GM19023 (cell line): ENCODE measurements around the gene ALS2CL.

ENCODE experiments used
- ATAC-seq: cut with Tn5 transposase; IDR thresholded peaks from one replicate; pipeline ENCODE4 v1.9.1; 2021; ENCODE audit warnings: mild to moderate bottlenecking, moderate library complexity; ENCODE audit not compliant: unreplicated experiment

Gene ALS2CL

GRCh38 chr3:46680298-46680826 lies 13.1 kb downstream of the ALS2CL start:
- ATAC-seq, result no peak

GRCh38 chr3:46679681-46680080 lies 13.8 kb downstream of the ALS2CL start:
- no peak for ATAC-seq

GRCh38 chr3:46678280-46678679 lies 15.2 kb downstream of the ALS2CL start:
- no peak for ATAC-seq

DNA sequence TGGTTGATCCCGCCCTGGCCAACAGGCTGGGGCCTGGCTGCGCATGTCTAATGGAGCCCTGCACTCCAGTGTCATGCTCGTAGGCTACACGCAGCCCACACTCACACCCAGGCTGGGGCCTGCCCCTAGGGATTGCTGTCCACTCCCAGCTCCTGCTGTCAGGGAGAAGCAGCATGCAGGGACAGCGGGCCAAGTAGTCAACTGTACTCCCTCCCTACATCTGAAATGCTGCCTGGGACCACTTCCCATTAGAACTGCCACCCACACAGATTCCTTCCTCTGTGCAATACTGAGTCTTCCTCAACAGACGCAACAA lies 16.1 kb downstream of the ALS2CL start:
- no peak for ATAC-seq

DNA sequence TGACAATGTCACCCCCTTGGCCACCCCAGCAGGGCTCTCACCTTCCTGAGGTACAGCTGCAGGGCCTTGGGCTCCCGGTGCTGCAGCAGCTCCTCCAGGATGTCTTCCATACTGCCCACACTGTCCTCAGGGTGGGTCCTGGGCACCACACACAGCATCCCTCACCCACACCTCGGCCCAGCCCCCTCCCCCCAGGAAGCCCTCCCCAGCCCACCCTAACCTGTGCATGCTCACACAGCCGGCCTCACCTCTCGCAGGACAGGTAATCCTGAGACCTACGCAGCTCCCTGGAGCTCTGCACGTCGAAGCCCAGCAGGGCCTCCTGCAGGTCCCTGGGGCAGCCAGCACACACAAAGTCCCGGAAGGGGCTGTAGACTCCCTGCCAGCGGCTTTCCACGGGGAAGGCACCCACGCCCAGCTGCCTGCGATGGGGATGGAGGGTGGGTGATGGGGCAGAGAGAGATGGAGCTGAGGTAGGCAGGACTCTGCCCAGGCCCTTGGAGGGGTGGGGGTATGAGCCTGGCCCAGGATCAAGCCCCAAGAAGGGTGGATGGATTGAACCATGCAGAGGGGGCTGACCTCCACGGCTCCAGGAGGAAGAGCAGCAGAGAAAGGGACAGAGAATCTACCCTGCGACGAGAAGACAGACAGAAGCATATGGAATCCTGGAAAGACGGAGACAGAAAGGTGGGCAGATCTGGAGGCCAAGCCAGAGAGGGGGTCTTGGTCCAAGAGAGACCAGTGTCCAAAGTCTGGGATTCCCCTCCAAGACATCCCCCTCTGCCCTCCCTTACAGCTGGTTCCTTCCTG lies 16.7 kb downstream of the ALS2CL start:
- no peak for ATAC-seq

DNA sequence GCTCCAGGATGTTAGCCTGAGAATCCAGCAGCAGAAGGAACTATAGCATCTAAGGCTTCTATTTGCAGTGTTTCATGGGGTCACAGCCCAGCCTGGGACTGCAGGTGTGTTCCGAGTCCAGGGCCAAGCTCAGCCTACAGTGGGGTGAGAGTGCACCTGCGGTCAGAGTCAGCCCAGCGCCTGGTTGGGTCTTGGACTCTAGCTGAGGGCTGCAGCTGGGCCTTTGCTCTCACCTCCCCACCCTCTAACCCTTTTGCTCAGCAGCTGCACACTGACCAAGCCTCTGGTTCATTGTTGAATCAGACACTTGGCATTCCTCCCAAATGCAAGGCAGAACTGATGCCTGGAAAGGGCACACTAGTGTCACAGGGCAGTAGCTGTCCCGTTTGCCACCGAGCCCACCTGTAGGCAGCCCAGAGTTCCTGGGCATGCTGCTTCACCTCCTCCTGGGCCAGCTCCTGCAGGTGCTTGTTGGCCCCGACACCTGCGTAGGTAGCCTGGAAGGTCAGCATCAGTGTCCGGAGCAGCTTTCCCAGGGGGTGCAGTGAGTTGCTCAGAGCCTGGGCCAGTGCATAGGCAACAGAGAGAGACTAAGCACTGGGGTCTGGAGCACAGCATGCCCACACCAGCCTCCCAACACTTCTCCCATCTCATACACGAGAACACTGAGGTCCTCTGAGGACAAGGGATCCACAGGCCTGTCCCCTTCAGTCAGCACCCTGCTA lies 17.5 kb downstream of the ALS2CL start:
- ATAC-seq, result no peak

GRCh38 chr3:46675426-46675825 lies 18.1 kb downstream of the ALS2CL start:
- no peak for ATAC-seq

GRCh38 chr3:46674031-46674845 lies 19.2 kb downstream of the ALS2CL start:
- ATAC-seq, result no peak

DNA sequence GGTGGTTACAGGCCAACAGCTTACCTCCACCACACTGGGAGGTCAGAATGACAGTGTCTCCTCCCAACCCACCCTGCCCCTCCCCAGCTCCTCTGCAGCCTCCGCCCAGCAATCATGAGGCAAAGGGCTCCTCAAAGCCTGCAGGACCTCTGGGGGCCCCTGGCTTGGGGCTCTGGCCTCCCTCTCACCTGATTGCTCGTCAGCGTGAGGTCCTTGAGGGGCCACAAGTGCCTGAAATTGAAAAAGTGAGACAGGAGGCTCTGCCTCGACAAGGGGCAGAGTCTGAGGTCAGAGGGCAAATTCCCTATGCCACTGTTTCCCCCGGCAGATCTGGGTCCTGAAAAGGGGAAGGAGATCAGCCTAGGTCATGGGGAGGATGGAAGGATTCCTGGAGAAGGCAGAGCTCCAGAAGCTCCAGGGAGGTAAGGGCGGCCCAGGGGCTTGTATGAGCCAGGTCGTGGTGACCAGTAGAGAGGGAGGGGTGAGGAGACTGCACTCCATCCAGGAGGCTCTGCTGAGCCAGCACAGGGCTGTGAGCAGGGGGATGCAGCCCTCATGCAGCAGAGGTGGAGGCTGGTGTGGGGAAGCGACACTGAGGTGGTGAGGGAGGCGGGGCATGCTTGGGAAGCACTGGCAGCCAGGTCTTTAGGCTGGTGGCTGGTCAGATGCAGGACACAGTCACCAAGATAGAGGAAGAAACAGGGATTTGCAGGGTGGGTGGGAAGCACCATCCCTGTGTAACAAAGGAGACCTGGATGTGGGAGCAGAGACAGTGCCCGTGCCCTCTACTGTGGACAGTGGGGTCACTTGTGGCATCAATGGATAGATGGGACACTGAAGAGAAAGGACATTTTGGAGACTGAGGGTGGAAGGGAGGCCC lies 20.1 kb downstream of the ALS2CL start:
- no peak for ATAC-seq

DNA sequence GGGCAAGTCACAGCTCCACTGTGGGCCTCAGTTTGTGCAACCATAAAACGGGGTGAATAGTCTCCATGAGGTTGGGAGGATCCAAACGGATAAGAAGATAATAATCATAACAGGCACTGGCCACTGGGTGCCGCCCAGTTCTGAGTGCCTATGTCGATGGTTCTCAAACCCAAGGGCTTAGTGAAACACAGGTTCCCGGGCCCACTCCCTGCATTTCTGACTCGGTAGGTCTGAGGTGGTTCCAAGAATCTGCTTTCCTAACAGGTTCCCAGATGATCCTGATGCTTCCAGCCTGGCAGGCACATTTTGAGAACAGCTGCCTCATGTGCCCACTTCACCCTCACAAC lies 21.2 kb downstream of the ALS2CL start:
- no peak for ATAC-seq

- no peak for ATAC-seq
Measured at GRCh38 chr3:46671541-46672348, 21.7 kb downstream of the ALS2CL start.

GRCh38 chr3:46670891-46671427 lies 22.5 kb downstream of the ALS2CL start:
- ATAC-seq, result no peak

- no peak for ATAC-seq
Measured at GRCh38 chr3:46670000-46670890, 23.2 kb downstream of the ALS2CL start.

DNA sequence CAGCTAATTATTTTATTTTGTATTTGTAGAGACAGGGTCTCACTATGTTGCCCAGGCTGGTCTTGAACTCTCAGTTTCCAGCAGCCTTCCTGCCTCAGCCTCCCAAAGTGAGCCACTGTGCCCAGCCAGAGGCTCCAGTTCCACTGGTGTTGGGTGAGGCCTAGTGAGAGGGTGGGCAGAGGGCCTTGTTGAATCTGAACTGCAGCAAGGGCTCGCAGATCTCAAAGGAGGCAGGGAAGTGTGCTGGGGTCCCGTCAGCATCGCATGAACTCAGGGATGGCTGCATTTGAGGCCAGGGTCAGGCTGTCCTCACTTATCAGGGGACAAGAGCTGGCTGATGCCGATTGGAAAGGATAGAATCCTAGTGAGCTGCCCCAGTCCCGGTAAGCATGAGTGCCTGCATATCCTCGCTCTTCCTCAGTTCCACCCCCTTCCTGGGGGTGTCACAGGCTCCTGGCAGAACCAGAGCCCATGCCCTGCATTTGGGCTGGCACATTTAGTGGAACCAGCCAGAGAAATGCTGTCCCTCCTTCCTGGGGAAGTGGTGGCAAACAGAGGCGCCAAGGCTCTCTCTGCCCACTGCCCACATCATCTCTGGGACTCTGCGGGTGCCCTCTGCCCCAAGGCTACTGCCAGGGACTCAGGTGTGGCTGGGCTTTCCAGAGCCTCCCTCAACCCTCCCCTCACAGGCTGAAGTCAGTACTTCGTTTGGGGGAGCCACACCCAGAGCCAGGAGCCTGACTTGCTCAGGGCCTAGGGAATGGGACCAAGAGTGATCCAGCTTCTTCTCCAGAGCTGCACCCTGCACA lies 24.1 kb downstream of the ALS2CL start:
- ATAC-seq, result no peak

- no peak for ATAC-seq
Measured at GRCh38 chr3:46668591-46668990, 24.9 kb downstream of the ALS2CL start.

DNA sequence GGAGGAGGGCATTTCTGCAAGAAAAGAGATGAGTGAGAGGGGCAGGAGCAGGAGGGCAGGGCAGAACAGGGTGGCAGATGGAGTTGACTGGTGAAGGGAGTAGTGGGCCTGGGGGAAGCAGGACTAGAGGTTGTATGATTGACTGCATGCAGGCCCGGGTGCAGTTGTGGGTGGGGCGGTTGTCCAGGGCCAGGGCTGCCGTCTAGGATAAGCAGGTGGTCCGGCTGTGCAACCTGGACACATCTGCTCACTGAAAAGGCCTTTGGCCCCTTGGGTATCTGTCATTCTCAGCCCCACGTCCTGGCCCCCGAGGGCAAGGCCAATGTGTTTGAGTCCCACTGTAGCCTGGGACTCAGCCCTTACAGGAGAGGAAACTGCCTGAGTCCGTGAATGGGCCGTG lies 25.4 kb downstream of the ALS2CL start:
- ATAC-seq, result no peak

DNA sequence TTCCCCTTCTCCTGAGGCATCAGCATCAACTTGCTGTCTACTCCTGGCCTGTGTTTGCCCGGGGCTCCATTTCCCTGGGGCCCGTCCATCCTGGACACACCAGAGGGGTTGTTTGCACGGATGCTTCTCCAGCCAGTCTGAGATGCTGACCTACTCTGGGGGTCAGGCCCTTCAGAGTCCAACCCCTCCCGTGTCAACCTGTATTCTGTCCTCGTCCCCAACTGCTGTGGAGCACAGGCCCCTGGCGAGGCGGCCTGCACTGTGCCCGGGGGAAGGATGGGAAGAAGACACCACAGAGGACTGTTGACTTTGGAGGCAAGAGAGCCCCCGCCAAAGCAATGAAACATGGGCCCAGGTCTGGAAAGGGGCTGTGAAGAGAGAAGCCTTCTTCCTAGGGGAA lies 25.8 kb downstream of the ALS2CL start:
- no peak for ATAC-seq
